ENCODE results near the gene GALNS. TPM values are rescaled to one million over a fixed set of nuclear protein-coding genes. Genes with fewer than 3 reads are reported as not detected.

The GALNS gene
- total and polyA plus RNA-seq, 2 donors (not counting 3 experiments of a cell fraction or from before 2014, with no cell fraction given): 21.8 to 40.2 TPM

DNA sequence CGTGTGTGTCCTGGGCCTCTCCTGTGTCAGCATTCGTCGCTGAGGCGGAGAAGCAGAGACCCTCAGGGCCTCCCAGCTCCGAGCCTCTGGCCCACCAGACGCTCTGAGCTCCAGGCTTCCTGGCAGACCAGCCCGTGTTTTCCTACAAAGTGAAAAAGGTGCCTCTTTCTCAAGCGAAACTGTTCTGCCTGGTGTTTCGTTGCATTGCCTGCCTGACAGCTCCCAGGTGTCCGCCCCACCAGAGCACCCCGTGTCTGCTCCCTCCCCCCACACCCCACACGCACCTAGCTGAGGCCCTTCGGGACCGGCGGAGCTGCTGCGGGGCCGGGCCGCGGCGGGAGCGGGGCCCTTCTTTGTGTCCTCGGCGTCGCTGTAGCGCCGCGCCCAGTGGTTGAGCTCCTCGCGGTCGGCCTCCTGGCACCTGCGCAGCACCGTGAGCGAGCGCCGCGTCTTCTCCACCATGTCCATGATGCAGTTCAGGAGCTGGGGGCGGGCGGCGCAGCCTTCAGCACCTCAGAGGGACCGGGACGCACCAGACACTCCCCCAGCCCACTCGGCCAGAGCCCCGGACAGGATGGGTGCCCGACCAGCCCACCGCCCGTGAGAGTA is 24.4 kb upstream of the GALNS start:
- Histone ChIP-seq H3K4me2 (ENCODE audit: insufficient read depth, low read length) (no peak overlapping the region), H4K20me1 (replicated peaks; ENCODE audit: control insufficient read depth, extremely low read depth, insufficient read depth, low read length) (no peaks in the 10 kb centered on the region), H3K4me3 (replicated peaks in 1 of 3; ENCODE audit: insufficient read depth in 1 of 3, low read depth in 1 of 3, low read length in 3 of 3) (no peak overlapping the region), H3K27me3 (ENCODE audit: control insufficient read depth in 2 of 2, insufficient read depth in 2 of 2, low read length in 2 of 2) (no peaks in the 10 kb centered on the region), H3K4me1 (ENCODE audit: control insufficient read depth, extremely low read depth, insufficient read depth, low read length) (no peaks in the 10 kb centered on the region), H2AFZ (ENCODE audit: low read depth, low read length) (no peak overlapping the region), H3K9ac (replicated peaks; ENCODE audit: extremely low read depth, insufficient read depth, low read length) (no peak overlapping the region), H3K79me2 (ENCODE audit: control insufficient read depth, insufficient read depth, low read length) (no peaks in the 10 kb centered on the region), H3K9me1 (replicated peaks; ENCODE audit: control insufficient read depth, extremely low read depth, insufficient read depth, low read length) (no peaks in the 10 kb centered on the region), H3K36me3 (ENCODE audit: control insufficient read depth in 2 of 2, extremely low read depth in 1 of 2, insufficient read depth in 2 of 2, low read length in 2 of 2) (no peaks in the 10 kb centered on the region), H3K9me3 (replicated peaks; ENCODE audit: control insufficient read depth, insufficient read depth, low read length) (no peaks in the 10 kb centered on the region), H3K27ac (ENCODE audit: insufficient read depth, low read depth, low read length) (no peak overlapping the region)
- DNase-seq (ENCODE audit: low read depth, low spot score) (no peak), FAIRE-seq (no peak)
- CTCF ChIA-PET: no interaction called here
- intact Hi-C loops (cut with micrococcal nuclease): no loop called here
- no TSS peak for BruUV-seq (replicated peaks)
- TF ChIP-seq, protein P1, sequence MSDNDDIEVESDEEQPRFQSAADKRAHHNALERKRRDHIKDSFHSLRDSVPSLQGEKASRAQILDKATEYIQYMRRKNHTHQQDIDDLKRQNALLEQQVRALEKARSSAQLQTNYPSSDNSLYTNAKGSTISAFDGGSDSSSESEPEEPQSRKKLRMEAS (IDR thresholded peaks at IDR 0.05; ENCODE audit: insufficient read depth, insufficient read length): no peak
- TF ChIP-seq, protein P2, sequence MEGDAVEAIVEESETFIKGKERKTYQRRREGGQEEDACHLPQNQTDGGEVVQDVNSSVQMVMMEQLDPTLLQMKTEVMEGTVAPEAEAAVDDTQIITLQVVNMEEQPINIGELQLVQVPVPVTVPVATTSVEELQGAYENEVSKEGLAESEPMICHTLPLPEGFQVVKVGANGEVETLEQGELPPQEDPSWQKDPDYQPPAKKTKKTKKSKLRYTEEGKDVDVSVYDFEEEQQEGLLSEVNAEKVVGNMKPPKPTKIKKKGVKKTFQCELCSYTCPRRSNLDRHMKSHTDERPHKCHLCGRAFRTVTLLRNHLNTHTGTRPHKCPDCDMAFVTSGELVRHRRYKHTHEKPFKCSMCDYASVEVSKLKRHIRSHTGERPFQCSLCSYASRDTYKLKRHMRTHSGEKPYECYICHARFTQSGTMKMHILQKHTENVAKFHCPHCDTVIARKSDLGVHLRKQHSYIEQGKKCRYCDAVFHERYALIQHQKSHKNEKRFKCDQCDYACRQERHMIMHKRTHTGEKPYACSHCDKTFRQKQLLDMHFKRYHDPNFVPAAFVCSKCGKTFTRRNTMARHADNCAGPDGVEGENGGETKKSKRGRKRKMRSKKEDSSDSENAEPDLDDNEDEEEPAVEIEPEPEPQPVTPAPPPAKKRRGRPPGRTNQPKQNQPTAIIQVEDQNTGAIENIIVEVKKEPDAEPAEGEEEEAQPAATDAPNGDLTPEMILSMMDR (IDR thresholded peaks at IDR 0.05; ENCODE audit: extremely low read depth in 1 of 2, insufficient read depth in 1 of 2, low read depth in 1 of 2, low read length in 2 of 2): no peak
- no peak for TF ChIP-seq MYC (IDR thresholded peaks at IDR 0.05; ENCODE audit: low read depth, low read length)
- no peak for TF ChIP-seq POLR2AphosphoS5 (IDR thresholded peaks at IDR 0.05; ENCODE audit: insufficient read depth, low read depth, low read length)
- no peak for TF ChIP-seq POLR2A (IDR thresholded peaks at IDR 0.05; ENCODE audit: low read depth, low read length)
- no peak for TF ChIP-seq JUN (IDR thresholded peaks at IDR 0.05; ENCODE audit: borderline replicate concordance, insufficient read depth, insufficient read length, low read depth)
- no peak for TF ChIP-seq FOS (IDR thresholded peaks at IDR 0.05; ENCODE audit: borderline replicate concordance, insufficient read depth, low read length)
- TF ChIP-seq EZH2 (IDR thresholded peaks at IDR 0.05; ENCODE audit: borderline replicate concordance, low read depth, low read length, severe bottlenecking): no peak
- no peak for TF ChIP-seq GATA2 (IDR thresholded peaks at IDR 0.05; ENCODE audit: insufficient read depth, insufficient read length, low read depth, low read length)
- dilution Hi-C loops (cut with MboI; ENCODE audit: extremely low pct_ligation_motif_present, low sequenced_read_pairs): no loop called here
- POLR2A ChIA-PET: no interaction called here
